GM18508 (cell line): Measurements from ENCODE around the gene ISY1.
"Not testable (repeated sequence)": the region's sequence is repeated elsewhere in the genome, so short reads cannot be mapped to it uniquely, and the experiment has no call there.

Source experiments
- ATAC-seq: cut with Tn5 transposase; IDR thresholded peaks from one replicate; pipeline ENCODE4 v1.9.1; 2021; ENCODE audit warnings: moderate number of reproducible peaks; ENCODE audit not compliant: insufficient read depth, unreplicated experiment

ISY1 gene

DNA sequence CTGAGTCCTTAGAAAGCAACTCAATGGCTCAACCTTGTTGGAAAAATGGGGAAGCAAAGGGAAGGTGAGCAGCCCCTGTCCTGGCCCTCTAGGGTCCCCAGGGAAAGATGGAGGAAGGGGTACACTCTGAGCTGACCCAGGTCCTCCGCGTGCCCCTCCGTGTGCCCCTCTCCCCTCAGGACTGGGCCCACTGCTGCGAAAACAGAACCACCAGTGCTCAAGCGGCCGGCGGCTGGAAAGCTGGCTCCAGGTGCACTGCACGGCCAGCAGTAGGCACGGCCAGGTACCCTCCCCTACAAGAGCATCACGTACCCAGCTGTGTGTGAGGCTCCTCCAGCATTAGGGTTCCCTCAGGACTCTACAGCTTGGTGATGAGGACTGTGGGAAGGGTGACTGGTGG is 65.6 kb downstream of the ISY1 start:
- no peak for ATAC-seq

DNA sequence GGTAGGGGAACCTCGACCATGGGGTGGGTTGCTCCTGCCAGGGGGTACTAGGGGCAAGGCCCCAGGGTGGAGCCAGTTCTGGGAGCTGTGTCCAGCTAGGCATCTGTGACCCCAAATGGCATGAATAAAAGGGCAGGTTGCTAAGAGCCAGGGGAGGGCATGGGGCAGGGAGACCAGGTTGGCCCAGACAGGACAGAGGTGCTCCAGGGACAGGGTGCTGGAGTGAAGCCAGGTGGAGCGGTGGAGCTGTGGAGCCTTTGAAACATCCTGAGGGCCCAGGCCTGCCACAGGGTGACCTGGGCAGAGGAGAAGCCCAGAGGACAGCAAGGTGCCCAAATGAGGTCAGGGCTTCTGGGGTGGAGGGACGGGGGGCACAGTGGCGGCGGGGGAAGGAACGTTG is 72.6 kb downstream of the ISY1 start:
- not testable (repeated sequence) for ATAC-seq

DNA sequence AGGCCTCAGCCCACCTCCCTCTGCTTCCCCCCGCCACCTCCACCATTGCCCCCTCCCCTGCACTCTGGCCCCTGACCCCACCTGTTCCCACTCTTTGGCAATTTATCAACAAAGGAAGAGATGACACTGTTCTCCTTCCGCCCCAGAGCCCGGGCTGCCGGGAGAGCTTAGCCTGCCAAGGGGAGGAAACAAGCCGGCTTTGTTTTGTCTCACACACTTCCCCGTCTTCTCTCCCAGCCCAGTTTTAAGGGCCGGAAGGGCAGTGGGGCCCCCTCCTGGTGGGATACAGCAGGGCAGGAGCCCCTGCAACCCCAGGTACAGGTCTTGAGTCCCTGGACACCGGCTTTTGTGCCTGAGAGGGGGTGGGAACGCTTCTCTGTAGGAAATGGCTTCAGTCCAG is 73.0 kb downstream of the ISY1 start:
- ATAC-seq = not testable (repeated sequence)

DNA sequence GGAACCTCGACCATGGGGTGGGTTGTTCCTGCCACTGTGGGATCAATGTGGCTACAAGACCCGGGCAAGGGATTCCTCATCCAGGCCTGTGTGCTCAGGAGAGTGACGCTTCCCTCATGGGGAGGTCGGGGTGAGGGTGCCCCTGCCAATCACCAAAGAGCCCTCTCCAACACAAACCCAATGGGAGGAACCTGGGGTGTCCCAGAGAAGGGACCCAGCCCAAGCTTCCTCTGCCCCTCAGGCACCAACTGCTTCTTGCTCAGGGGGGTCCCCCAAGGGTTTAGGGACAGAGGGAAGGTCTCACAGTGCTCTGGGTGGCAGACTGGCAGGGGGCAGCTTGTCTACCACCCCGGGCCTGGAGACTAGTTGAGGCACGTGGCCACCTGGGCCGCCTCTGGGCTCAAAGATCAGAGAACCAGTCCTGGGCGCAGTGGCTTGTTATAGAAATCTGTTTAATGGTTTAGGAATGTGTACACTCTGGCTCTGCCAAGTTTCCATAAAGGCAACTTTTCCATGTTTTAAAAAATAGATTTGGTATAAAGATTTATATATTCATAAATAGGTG is 73.6 kb downstream of the ISY1 start:
- no peak for ATAC-seq

DNA sequence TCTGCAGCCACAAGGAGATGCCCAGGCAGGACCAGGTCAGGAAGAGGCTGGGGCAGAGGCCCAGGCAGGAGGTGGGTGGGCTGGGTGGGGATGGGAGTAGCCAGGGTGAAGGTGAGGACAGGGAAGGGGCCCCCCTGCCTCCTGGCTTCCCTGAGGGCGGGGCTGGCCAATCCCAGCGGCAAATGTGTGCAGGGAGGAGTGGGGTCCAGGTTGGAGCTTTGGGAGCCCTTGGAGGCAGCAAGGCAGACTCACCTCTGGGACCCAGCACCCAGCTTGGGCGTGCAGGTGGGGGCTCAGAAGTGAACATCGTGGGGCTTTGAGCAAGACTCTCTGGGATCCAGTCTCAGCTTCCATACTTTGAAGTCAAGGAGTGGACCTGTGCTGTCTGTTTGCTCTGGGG is 75.0 kb downstream of the ISY1 start:
- ATAC-seq = no peak

DNA sequence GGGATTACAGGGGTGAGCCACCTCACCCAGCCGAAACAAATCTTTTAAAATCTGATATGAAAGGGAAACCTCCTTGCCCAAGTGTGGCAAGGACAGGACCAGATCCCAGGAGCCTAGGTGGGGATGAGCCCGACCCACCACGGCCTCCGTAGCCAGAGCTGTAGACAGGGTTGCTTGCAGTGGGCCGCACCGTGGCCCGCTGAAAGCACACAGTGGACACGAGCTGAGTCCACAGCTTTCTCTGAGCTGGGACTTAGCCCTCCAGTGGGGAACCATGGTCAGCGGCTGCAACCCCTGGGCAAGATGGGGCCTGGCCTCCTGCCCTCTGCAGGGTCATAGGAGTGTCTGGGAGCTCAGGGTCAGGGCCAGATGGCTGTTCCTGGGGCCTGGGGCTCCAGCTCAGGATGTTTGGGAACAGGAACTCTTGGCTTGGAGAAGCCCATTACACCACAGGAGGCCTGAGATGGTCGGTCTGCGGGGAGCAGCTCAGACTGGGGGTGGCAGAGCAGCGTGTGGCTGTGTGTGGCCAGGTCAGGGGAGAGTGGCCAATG is 75.6 kb downstream of the ISY1 start:
- ATAC-seq = no peak

DNA sequence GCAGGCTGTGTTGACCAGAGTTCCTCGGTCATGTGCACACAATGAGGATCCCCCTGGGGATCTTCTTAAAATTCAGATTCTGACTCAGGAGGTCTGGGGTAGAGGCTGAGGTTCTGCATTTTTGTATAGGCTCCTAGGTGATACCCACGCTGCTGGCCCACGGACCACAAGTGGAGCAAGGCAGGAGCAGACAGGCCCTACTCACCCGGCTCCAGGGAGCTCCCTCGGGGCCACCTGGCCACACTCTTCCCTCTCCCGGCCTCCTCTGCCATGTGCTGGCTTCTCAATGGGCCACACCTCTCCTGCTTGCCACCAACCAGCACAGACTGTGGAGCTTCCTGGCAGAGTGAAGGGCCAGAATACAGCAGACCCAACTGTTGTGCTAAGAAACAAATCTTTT is 76.4 kb downstream of the ISY1 start:
- ATAC-seq = no peak

DNA sequence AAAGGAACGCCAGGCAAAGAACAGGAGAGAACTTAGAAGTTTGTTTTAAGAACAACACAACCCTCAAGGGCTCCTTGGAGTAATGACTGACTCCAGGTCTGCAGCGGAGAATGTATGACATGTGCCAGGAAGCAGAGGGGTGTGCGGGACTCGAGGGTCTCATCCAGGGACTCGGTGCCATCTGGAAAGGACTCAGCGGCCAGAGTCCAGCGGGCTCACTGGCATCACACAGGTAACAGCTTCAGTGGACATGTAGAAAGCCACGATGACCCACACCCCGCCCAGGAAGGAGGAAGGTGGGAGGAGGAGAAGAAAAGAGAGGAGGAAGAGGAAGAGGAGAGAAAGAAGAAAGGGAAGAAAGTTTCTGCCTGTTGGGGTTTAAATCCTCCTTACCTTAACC is 78.8 kb downstream of the ISY1 start:
- ATAC-seq = no peak

DNA sequence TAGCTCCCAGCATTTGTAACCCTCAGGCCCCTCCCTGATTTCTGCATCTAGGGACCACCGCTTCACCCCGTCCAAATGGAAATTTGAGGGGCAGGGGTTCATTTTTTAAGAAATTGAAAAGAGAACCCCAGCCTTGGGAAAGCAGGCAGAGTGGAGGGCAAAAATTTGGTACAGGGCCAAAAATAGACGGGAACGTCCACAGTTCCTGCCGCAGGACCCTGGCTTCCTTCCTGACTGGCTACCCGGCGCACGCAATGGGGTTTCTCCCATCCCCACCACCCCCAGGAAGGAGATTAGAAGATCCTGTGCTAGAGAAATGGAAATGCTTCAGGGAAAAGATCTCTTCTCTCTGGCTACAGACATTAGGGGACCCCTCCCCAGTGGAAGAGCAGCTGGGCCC is 79.4 kb downstream of the ISY1 start:
- ATAC-seq = no peak

DNA sequence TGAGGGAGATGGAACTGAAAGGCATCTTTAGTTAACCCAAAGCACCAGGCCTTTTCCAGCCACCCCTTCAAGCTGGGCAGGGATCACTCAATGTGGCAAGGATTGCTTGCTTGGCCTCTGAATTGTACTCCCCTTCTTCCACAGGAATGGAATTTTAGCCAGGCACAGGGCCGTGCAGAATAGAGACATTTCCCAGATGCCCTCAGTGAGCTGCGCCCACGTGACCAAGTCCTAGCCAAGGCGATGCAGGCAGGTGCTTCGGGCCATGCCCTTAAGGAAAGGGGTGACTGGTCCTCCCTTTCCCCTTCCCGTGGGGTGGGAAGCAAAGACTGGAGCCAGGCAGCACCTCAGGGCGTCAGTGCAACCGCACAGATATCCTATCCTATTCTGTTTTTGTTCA is 82.4 kb downstream of the ISY1 start:
- ATAC-seq = no peak
